HepG2 (cell line): ENCODE measurements around the gene CFAP61. TPM values are rescaled to one million over a fixed set of nuclear protein-coding genes. Genes with fewer than 3 reads are reported as not detected.

Experiments used
- ADNP ChIP-seq: sonication (generic); formaldehyde crosslinking; IDR thresholded peaks from 2 replicates; pipeline ENCODE4 v1.4.0; 2020; ENCODE audit warnings: missing genetic modification reagents
- CTCF ChIP-seq: sonication (generic); formaldehyde crosslinking; IDR thresholded peaks from 2 replicates; pipeline ENCODE4 v1.5.0; 2020; ENCODE audit warnings: mild to moderate bottlenecking, missing genetic modification reagents, moderate library complexity
- EZH2 ChIP-seq: conservative IDR thresholded peaks from 2 replicates; pipeline ENCODE4 v1.6.1; 2012; ENCODE audit warnings: mild to moderate bottlenecking, low read depth, low read length, moderate library complexity
- FUBP1 ChIP-seq: sonication (generic); formaldehyde crosslinking; IDR thresholded peaks from 2 replicates; pipeline ENCODE4 v1.5.1; 2020; ENCODE audit warnings: missing genetic modification reagents, mild to moderate bottlenecking, borderline replicate concordance
- HNF4A ChIP-seq: sonication (generic); formaldehyde crosslinking; IDR thresholded peaks from 2 replicates; pipeline ENCODE4 v1.4.0; 2020; ENCODE audit warnings: missing genetic modification reagents
- MBD4 ChIP-seq: IDR thresholded peaks from 2 replicates; pipeline ENCODE4 v1.6.1; 2012; ENCODE audit warnings: low read length, inconsistent platforms, borderline replicate concordance
- NR2F1 ChIP-seq, 2 experiments: fragments of 450-650 bp in 1 of 2; formaldehyde crosslinking in 1 of 2; IDR thresholded peaks; 2 replicates each; pipeline versions ENCODE4 v1.5.0 to v1.6.1; 2016 to 2020; ENCODE audit warnings: mild to moderate bottlenecking in 1 of 2, missing compliant biosample characterization in 1 of 2, missing genetic modification reagents in 1 of 2, moderate library complexity in 1 of 2
- PAWR ChIP-seq: sonication (generic); formaldehyde crosslinking; IDR thresholded peaks from 2 replicates; pipeline ENCODE4 v1.4.0; 2020; ENCODE audit warnings: missing genetic modification reagents, mild to moderate bottlenecking, borderline replicate concordance
- POGK ChIP-seq: sonication (generic); formaldehyde crosslinking; conservative IDR thresholded peaks from 2 replicates; pipeline ENCODE4 v1.8.0; 2022; ENCODE audit warnings: mild to moderate bottlenecking, moderate library complexity, missing genetic modification reagents
- RORA ChIP-seq: sonication (generic); formaldehyde crosslinking; IDR thresholded peaks from 2 replicates; pipeline ENCODE4 v1.5.0; 2020; ENCODE audit warnings: mild to moderate bottlenecking, missing genetic modification reagents, moderate library complexity
- SIX1 ChIP-seq: sonication (generic); formaldehyde crosslinking; IDR thresholded peaks from 2 replicates; pipeline ENCODE4 v1.4.0; 2020; ENCODE audit warnings: missing genetic modification reagents, borderline replicate concordance
- TBX2 ChIP-seq: sonication (generic); formaldehyde crosslinking; IDR thresholded peaks from 2 replicates; pipeline ENCODE4 v1.5.0; 2020; ENCODE audit warnings: missing genetic modification reagents, mild to moderate bottlenecking, borderline replicate concordance
- ZBTB33 ChIP-seq: sonication (generic); formaldehyde crosslinking; IDR thresholded peaks from 2 replicates; pipeline ENCODE4 v1.4.0; 2020; ENCODE audit warnings: missing genetic modification reagents
- ZFP62 ChIP-seq: sonication (generic); formaldehyde crosslinking; IDR thresholded peaks from 2 replicates; pipeline ENCODE4 v1.4.0; 2020; ENCODE audit warnings: missing genetic modification reagents
- ZFYVE20 ChIP-seq: sonication (generic); formaldehyde crosslinking; IDR thresholded peaks from 2 replicates; pipeline ENCODE4 v1.8.0; 2023; ENCODE audit warnings: low read depth, mild to moderate bottlenecking, moderate library complexity, missing genetic modification reagents, borderline replicate concordance
- ZNF143 ChIP-seq: sonication (generic); formaldehyde crosslinking; IDR thresholded peaks from 2 replicates; pipeline ENCODE4 v1.4.0; 2020; ENCODE audit warnings: missing genetic modification reagents
- ZNF382 ChIP-seq: sonication (generic); formaldehyde crosslinking; IDR thresholded peaks from 2 replicates; pipeline ENCODE4 v1.5.0; 2020; ENCODE audit warnings: missing genetic modification reagents, mild to moderate bottlenecking, borderline replicate concordance
- ZNF414 ChIP-seq: sonication (generic); formaldehyde crosslinking; IDR thresholded peaks from 2 replicates; pipeline ENCODE4 v1.5.0; 2020; ENCODE audit warnings: missing genetic modification reagents
- ZNF674 ChIP-seq: sonication (generic); formaldehyde crosslinking; IDR thresholded peaks from 2 replicates; pipeline ENCODE4 v1.5.0; 2020; ENCODE audit warnings: low read depth, mild to moderate bottlenecking, missing genetic modification reagents
- ZNF703 ChIP-seq: sonication (generic); formaldehyde crosslinking; IDR thresholded peaks from 2 replicates; pipeline ENCODE4 v1.5.1; 2020; ENCODE audit warnings: missing genetic modification reagents, mild to moderate bottlenecking, moderate library complexity, borderline replicate concordance
- polyA plus RNA-seq, 8 experiments: library from polyadenylated mRNA; depleted of rRNA in 3 of 8; stranded (reverse) in 7 of 8; unstranded in 1 of 8; fragments of >200 nt; fragmentation: Illumina TruSeq in 4 of 8; extraction: Trizol in 4 of 8; gene quantifications; 2 replicates each; pipeline versions ENCODE4 v1.2.1 to v1.2.3, GENCODE V29; 2011 to 2016; ENCODE audit warnings: low read depth in 4 of 8, missing spikeins in 1 of 8, mixed read lengths in 1 of 8; ENCODE audit not compliant: insufficient read depth in 1 of 8
- total RNA-seq, 5 experiments: library from RNA; depleted of rRNA; stranded (reverse); fragments of >200 nt; fragmentation: Illumina TruSeq; extraction: Trizol; gene quantifications; 2 replicates each; pipeline ENCODE4 v1.2.3, GENCODE V29; 2016; ENCODE audit warnings: low read depth in 1 of 5

CFAP61 gene
- total and polyA plus RNA-seq, 2 of the 13 experiments (the other 11 are each of a cell fraction or from before 2014, with no cell fraction given): 0.27 TPM; not detected in 1

GRCh38 chr20:20369250-20370093 lies 317.1 kb downstream of the CFAP61 start (continued):
- TF ChIP-seq POGK (CRISPR knock-in tag) (no peak), NR2F1 (CRISPR knock-in tag; IDR thresholded peaks at IDR 0.05) (no peak), CTCF (CRISPR knock-in tag) (peak; percentile 37; the same call in 1 of the 2 replicates), RORA (no peak), ADNP (CRISPR knock-in tag) (no peak), ZNF143 (CRISPR knock-in tag) (no peak), ZFP62 (CRISPR knock-in tag) (no peak), MBD4 (no peak), PAWR (CRISPR knock-in tag) (no peak), ZBTB33 (CRISPR knock-in tag) (no peak), ZNF674 (CRISPR knock-in tag) (0 out of 2 replicates have a peak, but pooled peaks have one; percentile 53), ZFYVE20 (no peak), ZNF382 (CRISPR knock-in tag) (no peak), ZNF414 (CRISPR knock-in tag) (no peak), EZH2 (peak; percentile 87), SIX1 (no peak), ZNF703 (CRISPR knock-in tag) (no peak), TBX2 (CRISPR knock-in tag) (peak; percentile 21; the same call in 1 of the 2 replicates), FUBP1 (CRISPR knock-in tag) (no peak), HNF4A (CRISPR knock-in tag) (no peak)
